Upper lobe of right lung (tissue), 1 donor: ENCODE results near the gene PARP3. TPM values are rescaled to one million over a fixed set of nuclear protein-coding genes. Genes with fewer than 3 reads are reported as not detected.

Experiments
- ATAC-seq: fragments of 200-7000 bp; cut with Tn5 transposase; one replicate; pipeline ENCODE4 v1.9.1; 2020; ENCODE audit warnings: mild to moderate bottlenecking, moderate library complexity
- DNase-seq: peaks from one replicate; pipeline ENCODE4 v3.0.0-alpha.2; 2020
- H3K27ac ChIP-seq: fragments of 200-600 bp; one replicate; pipeline ENCODE4 v1.8.0; 2022
- H3K27me3 ChIP-seq: fragments of 200-600 bp; one replicate; pipeline ENCODE4 v1.8.0; 2022; ENCODE audit warnings: mild to moderate bottlenecking
- H3K36me3 ChIP-seq: fragments of 200-600 bp; one replicate; pipeline ENCODE4 v1.8.0; 2022
- H3K4me1 ChIP-seq: fragments of 200-600 bp; one replicate; pipeline ENCODE4 v1.8.0; 2022
- H3K4me3 ChIP-seq: fragments of 200-600 bp; one replicate; pipeline ENCODE4 v1.8.0; 2022; ENCODE audit warnings: mild to moderate bottlenecking
- H3K9me3 ChIP-seq: fragments of 200-600 bp; one replicate; pipeline ENCODE4 v1.8.0; 2022
- intact Hi-C: fragments of 100-400 bp; cut with DNase I; formaldehyde crosslinking; loops from one replicate; pipeline ENCODE4 v1.11.0; 2022
- total RNA-seq: library from RNA; stranded (reverse); fragmentation: NEBNext Ultra II Directional; extraction: Animal tissue kit (Norgen Biotek cat#: 25700); gene quantifications from one replicate; pipeline ENCODE4 v1.2.1, GENCODE V29; 2021
- TF ChIP-seq, protein P1 (sequence below): fragments of 200-600 bp; IDR thresholded peaks from one replicate; pipeline ENCODE4 v1.8.0; 2022; ENCODE audit warnings: antibody characterized with exemption
- donor health status: DM: no; HTN: yes; CAD: no; lungs with severe emphysema.

The PARP3 gene
- total RNA-seq, 1 donor from 2014 or later = 20.9 TPM

DNA sequence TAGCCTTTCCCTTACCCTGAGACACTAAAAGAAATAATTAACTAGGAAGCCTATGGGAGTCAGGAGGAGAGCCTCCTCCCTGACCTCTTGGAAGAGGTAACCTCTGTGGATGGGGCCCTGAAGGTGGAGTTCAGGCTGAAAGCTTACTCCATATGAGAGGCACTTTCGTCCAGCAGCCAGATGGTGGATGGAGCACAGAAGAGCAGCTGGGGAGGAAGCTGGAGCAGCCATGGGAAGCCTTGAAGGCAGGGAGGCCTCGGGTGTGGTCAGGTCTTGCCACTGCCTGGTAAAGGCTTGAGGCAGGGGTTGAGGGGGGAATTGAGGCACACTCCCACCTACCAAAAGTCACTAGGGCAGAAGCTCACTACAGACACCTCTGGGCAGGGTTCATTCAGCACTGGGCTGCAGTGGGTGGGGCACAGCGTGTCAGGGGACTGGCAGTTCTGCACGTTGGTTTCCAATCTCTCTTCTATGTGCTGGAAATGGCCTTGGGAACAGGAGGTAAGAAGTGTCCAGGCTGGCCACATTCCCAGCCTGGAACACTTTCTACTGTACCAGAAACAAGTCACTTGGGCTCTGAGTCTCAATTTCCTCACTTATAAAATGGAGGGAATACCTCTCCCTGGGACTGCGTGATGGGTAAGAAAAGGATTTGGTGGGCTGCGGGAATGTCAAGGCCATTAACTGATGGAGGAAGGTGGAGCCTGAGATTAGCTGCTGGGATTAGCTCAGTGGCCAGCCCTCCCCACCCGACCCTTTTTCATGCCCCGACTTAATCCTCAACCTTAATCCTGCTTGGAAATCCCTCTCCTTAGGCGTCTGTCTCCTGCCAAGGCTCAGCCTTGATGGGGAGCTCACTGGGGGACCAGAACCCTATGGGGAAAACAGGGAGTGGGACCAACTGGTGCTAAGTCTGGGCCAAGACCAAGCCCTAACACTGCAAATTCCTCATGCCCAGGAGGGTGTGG, 19.7 kb downstream of the PARP3 start:
- peaks cover 5% of the 10 kb centered on the region for H3K4me1 ChIP-seq
- no peak for ATAC-seq
- intact Hi-C loops = no loop called here

DNA sequence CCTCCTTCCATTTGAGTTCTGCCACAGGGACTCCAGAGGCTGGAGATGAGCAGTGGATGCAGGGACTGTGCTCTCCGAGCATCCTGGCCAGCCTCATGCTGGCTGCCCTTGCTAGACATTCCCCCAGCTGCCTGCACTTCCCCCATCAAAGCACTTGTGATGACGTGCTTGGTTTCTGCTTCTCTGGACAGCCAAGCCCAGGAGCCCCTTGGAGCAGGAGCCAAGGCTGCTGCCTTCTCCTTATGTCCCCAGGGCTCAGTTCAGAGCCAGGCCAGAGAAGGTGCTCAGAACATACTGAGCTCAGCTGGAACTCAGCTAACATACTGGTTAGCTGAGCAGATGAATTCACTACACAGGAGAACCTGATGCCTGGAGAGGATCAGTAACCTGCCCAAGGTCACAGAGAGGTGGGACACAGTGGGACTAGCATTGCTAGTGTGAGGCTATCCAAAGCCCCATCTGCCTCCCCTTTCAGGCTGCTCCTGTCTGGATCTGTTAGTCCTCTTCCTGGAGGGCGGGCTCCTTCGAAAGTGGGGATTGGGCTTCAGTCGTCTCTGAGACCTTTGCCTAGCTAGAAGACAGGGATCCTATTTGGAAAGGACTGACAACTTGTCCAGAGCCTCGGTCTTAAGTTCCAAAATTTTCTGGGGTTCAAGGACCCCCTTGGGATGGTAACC, 20.8 kb downstream of the PARP3 start:
- no peak overlapping the region for H3K27ac ChIP-seq
- intact Hi-C loops = no loop called here
- no peak overlapping the region for H3K4me3 ChIP-seq
- peaks cover 6% of the 10 kb centered on the region for H3K4me1 ChIP-seq
- H3K9me3 ChIP-seq = no peaks in the 10 kb centered on the region
- H3K36me3 ChIP-seq = no peaks in the 10 kb centered on the region
- no peaks in the 10 kb centered on the region for H3K27me3 ChIP-seq
- DNase-seq = no peak
- ATAC-seq = no peak
- TF ChIP-seq, protein P1, sequence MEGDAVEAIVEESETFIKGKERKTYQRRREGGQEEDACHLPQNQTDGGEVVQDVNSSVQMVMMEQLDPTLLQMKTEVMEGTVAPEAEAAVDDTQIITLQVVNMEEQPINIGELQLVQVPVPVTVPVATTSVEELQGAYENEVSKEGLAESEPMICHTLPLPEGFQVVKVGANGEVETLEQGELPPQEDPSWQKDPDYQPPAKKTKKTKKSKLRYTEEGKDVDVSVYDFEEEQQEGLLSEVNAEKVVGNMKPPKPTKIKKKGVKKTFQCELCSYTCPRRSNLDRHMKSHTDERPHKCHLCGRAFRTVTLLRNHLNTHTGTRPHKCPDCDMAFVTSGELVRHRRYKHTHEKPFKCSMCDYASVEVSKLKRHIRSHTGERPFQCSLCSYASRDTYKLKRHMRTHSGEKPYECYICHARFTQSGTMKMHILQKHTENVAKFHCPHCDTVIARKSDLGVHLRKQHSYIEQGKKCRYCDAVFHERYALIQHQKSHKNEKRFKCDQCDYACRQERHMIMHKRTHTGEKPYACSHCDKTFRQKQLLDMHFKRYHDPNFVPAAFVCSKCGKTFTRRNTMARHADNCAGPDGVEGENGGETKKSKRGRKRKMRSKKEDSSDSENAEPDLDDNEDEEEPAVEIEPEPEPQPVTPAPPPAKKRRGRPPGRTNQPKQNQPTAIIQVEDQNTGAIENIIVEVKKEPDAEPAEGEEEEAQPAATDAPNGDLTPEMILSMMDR = no peak

More for the DNA sequence above, 19.7 kb downstream of the PARP3 start:
- Histone ChIP-seq H3K27ac (no peak overlapping the region), H3K36me3 (no peaks in the 10 kb centered on the region), H3K9me3 (no peaks in the 10 kb centered on the region), H3K4me3 (no peak overlapping the region), H3K27me3 (no peaks in the 10 kb centered on the region)
- TF ChIP-seq, protein P1 = no peak
- DNase-seq = no peak

DNA sequence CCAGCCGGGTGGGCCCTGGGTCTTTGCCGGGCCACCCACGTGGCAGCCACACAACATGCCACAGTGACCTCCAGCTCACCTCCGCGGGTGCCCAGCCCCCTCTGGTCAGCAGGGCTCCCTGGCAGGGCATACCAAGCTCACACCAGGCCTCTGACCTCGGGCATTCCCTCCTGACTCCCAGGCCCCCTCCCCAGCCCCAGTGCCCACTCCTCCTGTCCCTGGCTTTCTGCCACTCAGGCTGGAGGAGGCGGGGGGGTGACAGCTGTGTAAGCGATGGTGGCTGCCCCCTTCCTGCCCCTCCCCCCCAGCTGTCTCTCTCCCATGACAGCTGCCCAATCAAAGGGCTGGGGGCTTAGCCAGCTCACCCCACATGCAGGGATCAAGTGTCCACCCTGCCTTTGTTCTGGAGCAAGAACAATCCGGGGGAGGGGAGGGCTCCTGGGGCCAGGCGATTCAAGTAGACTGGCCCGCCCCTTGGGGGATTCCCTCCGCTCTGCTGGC, 21.8 kb downstream of the PARP3 start:
- ATAC-seq (no peak), DNase-seq (no peak)
- peaks cover 13% of the 10 kb centered on the region for H3K4me1 ChIP-seq
- no peaks in the 10 kb centered on the region for H3K27me3 ChIP-seq
- intact Hi-C loops = no loop called here
- TF ChIP-seq, protein P1 = no peak
- no peak overlapping the region for H3K27ac ChIP-seq
- H3K9me3 ChIP-seq = no peaks in the 10 kb centered on the region
- H3K36me3 ChIP-seq = no peaks in the 10 kb centered on the region
- no peak overlapping the region for H3K4me3 ChIP-seq

DNA sequence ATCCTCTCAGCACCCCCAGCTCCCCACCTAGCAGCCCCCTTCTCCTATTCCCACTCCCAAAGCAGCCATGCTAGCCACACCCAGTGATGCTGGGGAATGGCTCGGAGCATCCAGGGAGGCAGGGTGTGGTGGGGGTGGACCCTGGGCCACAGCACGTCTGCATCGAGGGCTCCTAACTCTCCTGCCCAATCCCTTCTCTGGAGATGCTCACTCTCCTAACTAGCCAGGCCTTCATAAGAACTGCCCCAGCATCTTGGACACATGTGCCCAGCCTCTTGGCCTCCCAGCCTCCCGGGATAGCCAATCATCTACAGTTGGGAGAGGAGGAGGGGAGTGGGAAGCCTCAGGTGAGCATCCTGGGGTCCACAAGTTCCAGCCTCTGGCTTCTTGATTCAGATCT, 22.4 kb downstream of the PARP3 start:
- Histone ChIP-seq H3K36me3 (no peaks in the 10 kb centered on the region), H3K4me3 (no peak overlapping the region), H3K9me3 (no peaks in the 10 kb centered on the region), H3K4me1 (peaks cover 13% of the 10 kb centered on the region), H3K27ac (no peak overlapping the region), H3K27me3 (no peaks in the 10 kb centered on the region)
- TF ChIP-seq, protein P1 = no peak
- ATAC-seq = no peak
- DNase-seq = no peak
- intact Hi-C loops = no loop called here

DNA sequence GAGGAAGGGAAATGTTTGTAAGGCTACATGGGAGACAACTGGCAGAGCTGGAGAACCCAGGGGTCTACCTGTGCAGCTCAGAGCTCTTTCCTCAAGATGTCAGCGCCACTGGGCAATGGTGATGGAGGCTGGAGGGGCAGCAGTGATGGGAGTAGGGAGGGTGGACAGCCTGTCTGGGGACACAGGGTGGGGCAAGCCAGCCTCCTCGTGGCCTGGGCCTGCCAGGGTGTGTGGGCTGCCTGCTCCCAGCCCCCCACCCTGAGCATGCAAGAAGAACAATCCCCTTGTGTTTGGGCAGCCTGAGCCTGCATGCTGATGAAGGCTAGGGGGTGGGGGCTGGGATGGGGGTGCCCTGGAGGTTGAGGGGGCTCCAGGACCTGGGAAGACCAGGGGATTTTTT, 23.9 kb downstream of the PARP3 start:
- H3K4me1 ChIP-seq = peaks cover 13% of the 10 kb centered on the region
- H3K36me3 ChIP-seq = no peaks in the 10 kb centered on the region
- DNase-seq (no peak), ATAC-seq (no peak)
- no peak overlapping the region for H3K27ac ChIP-seq
- intact Hi-C loops = no loop called here
- H3K9me3 ChIP-seq = no peaks in the 10 kb centered on the region
- H3K27me3 ChIP-seq = no peaks in the 10 kb centered on the region
- TF ChIP-seq, protein P1 = no peak
- H3K4me3 ChIP-seq = no peak overlapping the region
